HG02840 (cell line): ENCODE results near the gene RNF151.
"Not testable (repeated sequence)": the region's sequence is repeated elsewhere in the genome, so short reads cannot be mapped to it uniquely, and the experiment has no call there.

Experiments
- ATAC-seq: cut with Tn5 transposase; IDR thresholded peaks from one replicate; pipeline ENCODE4 v1.9.1; 2021; ENCODE audit warnings: mild to moderate bottlenecking, moderate library complexity, moderate number of reproducible peaks; ENCODE audit not compliant: unreplicated experiment, low FRiP score

Gene RNF151

DNA sequence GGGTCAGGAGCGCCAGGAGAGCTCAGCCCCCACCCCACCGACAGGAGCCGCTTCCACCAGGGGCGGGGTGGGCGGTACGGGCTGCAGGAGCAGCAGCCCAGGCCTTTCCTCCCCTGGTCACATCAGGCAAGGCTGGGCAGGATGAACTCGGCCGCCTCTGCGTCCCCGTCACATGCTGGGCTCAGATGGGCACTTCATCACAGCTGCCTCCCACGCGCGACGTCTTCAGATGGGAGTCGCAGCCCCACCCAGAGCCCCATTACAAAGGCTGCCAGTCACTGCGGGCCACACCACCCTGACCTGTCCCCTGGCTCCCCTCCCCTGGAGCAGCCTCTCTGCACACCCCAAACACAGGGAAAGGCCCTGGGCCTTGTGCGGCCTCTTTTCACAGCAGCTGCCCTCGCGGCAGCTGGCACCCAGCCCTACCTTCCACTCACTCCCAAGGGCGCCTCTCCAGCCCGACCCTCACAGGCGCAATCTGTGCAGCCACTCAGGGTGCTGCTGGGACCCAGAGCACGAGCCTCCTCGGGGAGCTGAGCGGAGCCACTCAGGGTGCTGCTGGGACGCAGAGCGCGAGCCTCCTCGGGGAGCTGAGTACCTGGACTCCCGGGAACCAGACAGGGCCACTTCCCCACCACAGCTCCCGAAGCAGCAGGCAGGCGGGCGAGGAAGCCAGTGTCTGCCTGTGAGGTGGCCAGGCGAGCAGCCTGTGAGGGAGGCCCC is 38.3 kb downstream of the RNF151 start:
- no peak for ATAC-seq

DNA sequence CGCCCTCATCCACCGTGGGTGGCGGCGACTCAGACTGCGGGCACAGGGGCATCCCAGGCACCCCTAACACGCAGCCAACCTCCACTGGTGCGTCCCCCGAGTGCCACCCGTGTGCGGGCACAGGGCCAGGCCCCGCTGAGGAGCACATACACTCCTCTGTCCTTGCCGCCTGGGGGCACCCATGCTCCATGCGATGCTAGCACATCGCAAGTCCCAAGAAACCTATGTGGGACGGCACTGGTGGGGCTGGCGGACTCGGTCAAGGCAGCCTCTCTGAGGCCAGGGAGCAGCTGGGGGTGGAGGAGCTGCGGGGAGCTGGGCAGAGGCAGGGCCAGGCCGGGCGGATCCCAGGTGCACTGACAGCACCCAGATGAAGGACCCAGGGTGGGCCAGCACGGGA is 39.0 kb downstream of the RNF151 start:
- no peak for ATAC-seq

DNA sequence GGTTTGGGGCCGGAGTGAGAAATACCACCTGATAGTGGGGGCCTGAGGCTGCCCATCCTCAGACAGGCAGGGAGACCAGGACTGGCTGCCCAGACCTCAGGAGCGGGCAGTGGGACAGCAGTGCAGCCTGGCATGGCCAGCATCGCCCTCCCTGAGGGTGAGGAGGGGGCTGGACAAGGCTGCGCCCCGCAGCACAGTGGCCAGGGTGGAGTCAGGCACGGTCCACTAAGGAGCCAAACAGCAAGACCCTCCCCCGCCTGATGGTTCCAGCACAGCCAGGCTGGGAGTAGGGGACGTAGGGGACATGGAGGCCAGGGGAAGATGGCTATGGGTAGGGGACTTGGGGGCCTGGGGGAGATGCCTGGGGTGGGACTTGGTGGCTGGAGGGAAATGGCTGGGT is 39.7 kb downstream of the RNF151 start:
- no peak for ATAC-seq

DNA sequence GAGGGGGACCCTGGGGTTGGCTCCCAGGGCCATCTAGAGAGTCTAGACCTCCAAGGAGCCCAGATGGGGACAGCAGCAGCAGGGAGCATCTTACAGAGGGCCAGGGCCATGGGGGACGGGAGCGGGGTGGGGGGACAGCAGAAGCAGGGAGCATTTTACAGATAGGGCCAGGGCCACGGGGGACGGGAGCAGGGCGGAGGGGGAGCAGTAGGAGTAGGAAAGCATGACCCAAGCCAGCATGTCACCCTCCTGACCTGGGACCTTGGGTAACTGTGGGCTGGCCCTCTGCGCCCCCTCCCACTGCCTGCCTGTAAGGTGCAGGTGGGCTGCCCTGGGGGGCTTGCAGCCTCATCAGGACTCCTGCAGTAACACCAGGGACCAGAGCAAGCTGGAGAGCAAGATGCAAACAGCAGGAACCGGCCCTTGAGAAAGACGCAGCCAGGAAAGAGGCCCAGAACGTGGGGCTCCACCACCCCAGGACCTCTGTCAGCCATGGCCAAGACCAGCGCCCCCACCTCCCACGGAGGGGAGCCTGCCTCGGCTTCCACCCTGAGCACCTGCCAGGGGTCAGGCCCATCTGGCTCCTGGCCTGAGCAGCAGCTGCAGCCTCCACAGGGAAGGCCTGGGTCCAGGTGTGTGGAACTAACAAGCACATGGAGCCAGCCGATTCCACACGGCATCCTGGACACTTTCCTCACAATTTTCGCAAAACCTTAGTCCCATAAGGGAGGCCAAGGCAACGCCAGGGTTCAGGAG is 40.6 kb downstream of the RNF151 start:
- no peak for ATAC-seq

DNA sequence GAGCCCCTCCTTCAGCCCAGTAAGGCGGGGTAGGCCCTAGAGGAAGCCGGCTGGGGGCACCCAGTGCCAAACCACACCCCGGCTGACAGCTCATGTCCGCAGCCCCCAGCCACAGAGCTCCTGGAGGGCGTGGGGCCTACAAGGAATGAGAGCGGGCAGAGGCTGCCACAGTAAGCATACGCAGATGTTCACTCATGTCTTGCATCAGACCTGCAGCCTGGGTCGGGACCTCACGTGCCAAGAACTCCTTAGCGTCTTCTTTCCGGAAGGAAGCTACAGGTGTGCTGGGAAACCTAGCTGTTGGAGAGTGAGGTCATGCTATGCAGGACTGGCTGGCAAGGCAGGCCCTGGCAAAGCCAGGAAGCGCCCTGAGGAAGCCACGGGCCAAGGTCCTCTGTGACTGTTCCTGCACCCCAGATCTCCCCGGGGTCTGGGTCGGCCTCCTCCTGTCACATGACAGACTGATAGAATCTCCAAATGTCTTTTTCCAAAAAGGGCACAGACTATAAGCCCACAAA is 41.4 kb downstream of the RNF151 start:
- no peak for ATAC-seq

DNA sequence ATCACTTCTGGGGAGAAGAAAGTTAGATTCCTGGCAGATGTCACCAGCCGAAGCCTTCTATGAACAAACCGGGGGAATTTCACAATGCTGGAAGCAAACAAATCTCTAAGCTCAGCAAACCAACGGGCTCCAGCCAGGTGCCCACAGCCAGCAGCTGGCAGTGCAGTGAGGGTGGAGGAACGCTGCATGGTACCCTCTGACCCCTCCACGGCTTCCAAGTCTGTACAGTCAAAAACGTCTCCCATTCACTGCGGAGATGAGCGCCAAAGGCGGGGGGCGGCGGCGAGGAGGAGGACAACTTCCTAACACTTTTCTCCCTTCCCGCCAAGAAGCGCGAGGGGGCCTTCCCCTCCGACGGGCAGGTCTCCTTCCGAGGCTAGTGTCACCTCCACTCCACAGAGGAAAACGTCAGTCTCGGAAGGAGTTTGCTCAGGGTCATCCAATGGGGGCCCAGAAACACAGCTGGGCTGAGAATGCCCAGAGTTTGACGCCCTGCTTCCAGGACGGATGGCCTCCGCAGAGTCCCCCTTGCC is 42.0 kb downstream of the RNF151 start:
- no peak for ATAC-seq

DNA sequence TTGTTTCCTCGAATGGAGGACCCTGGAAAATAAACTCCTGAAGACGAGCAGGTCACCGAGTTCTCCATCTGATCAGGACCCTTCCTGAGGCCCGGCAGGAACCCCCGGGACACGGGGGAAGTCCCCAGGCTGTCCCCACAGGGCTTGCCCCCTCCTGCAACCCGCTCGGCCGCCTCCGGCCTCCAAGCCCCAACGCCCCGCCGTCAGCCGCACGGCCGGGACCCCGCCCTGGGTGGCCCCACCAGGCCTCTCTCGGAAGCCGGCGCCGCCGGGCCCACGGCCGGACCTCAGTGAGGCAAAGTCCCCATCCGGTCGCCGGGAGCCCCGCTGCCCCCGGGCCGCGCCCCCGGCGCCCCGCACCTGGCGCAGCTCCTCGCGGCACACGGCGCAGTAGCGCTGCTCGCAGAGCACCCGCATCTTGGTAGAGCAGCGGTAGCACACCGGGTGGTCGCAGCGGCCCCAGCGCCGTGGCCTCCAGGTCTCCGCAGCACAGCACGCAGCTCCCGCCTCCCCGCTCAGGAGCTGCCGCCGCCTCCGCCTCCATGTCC is 42.6 kb downstream of the RNF151 start:
- ATAC-seq, result no peak

DNA sequence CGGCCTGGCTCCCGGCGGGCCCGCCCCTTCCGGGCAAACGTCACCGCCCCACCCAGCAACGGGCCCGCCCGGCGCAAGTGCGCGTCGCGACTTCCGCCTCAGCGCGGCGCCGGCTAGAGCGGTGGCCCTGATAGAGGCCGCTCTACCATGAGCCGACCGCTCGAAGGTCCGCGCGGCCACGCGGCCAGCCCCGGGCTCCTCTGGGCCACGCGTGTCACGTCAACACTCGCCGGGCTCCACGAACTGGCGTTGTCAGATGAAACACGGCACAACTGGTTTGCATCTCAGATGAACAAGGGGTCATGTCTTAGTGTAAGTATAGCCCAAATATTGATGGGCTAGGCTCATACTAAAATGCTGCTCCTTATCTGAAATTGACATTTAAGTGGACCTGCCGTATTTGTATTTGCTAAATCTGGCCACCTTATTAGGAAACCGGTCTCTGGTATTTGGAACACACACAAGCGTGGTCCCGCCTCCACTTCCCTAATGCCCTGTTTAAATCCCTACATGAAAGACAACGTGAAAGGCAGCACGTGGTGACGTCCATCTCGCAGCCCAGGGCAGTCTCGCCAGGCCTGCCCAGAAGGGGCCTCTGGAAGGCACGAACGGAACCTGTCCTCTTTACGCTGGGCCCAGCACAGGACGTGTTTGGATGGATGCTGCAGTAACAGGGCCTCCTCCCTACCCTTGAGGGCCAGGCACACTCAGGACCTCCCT is 43.3 kb downstream of the RNF151 start, which contains the start of gene ZNF598:
ZNF598 (minus strand) TSS at position 31 of the 720 bp plus-strand sequence.
- ATAC-seq, result no peak

DNA sequence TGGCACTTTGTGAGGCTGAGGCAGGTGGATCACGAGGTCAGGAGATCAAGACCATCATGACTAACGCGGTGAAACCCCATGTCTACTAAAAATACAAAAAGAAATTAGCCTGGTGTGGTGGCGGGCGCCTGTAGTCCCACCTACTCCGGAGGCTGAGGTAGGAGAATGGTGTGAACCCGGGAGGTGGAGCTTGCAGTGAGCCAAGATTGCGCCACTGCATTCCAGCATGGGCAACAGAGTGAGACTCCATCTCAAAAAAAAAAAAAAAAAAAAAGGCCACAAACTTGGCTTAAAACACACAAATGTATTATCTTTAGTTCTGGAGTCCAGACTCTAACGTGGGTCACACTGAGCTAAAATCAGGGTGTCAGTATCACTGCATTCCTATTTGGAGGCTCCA is 45.1 kb downstream of the RNF151 start:
- ATAC-seq, result not testable (repeated sequence)

DNA sequence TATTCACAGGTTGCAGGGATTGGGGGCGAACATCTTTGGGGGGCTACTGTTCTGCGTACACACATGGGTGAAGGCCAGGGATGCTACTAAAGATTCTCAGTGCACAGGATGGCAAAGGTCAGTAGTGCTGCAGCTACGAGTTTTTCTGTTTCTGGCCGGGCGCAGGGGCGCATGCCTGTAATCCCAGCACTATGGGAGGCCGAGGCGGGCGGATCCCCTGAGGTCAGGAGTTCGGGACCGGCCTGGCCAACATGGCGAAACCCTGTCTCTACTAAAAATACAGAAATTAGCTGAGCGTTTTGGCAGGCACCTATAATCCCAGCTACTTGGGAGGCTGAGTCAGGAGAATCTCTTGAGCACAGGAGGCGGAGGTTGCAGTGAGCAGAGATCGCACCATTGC is 46.9 kb downstream of the RNF151 start:
- no peak for ATAC-seq

DNA sequence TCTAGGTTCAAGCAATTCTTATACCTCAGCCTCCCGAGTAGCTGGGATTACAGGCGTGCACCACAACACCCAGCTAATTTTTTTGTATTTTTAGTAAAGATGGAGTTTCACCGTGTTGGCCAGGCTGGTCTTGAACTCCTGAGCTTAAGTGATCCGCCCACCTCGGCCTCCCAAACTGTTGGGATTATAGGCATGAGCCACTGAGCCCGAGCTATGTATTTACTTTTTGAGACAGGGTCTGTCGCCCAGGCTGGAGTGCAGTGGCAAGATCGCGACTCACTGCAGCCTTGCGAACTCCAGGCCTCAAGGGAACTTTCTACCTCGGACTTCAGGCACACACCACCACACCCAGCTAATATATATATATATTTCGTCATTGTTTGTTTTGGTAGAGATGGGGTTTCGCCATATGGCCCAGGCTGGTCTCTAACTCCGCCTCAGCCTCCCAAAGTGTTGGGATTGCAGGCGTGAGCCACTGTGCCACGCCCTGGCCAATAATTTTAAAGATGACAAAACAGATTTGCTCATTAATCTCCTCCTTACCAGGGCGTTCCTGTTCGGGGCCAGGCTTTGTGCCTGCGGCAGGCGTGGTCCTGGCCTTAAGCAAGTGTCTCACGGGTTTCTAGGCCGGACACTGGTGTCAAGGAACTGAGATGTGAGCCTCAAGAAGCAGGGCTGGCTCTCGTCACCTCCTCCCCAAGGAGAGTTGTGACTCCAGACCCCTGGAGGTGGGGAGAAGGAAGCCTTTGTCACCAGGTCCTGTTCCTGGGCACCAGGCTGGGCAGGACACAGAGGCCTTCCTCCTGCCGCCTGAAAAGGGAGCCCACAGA is 48.7 kb downstream of the RNF151 start:
- no peak for ATAC-seq

DNA sequence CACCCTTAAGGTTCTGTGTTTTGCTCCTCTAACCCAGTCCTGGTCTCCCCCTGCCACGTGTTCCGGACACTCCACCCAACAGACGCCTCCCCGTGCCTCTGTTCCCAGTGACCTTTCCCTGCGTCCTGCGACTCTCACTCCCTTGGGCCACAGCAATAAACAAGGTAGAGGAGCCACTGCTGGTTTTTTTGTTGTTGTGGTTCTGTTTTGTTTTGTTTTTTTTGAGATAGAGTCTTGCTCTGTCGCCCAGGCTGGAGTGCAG is 49.2 kb downstream of the RNF151 start:
- ATAC-seq, result no peak

DNA sequence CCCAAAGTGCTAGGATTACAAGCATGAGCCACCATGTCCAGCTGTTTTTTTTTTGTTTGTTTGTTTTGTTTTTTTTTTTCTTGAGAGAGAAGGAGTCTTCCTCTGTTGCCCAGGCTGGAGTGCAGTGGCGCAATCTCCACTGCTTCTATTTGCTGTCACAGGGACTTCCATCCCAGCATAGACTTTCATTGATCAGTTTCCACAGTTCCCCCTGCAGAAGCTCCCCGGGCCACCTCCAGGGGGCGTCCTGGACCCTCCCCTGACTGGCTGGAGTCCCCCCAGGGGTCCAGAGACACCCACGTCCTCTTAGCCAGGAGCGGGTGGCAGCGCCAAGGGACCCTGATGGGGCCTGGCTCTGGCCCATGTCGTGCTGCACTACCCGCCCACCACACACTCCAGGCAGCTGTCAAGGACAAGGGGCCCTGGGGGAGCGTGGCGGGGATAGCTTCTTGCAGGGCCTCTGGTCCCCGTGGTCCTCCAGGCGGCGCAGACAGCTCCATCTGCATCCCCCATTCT is 49.8 kb downstream of the RNF151 start:
- no peak for ATAC-seq
